GM12875 (cell line): ENCODE measurements around the gene PDZRN3.

Experiments used
- H3K4me3 ChIP-seq: one replicate; pipeline ENCODE4 v1.5.1; 2011; ENCODE audit warnings: low read depth, low read length, control low read depth
- CTCF ChIP-seq: IDR thresholded peaks from 2 replicates; pipeline ENCODE4 v1.5.1; 2011; ENCODE audit warnings: low read depth, mild to moderate bottlenecking, control low read depth, inconsistent platforms, low read length, moderate library complexity, borderline replicate concordance; ENCODE audit not compliant: insufficient read depth

Gene PDZRN3

GRCh38 chr3:73431183-73431900 lies 193.4 kb downstream of the PDZRN3 start:
- H3K4me3 ChIP-seq = no peak overlapping the region

GRCh38 chr3:73427048-73427706 lies 197.6 kb downstream of the PDZRN3 start:
- TF ChIP-seq CTCF = no peak
- H3K4me3 ChIP-seq = no peak overlapping the region

More at GRCh38 chr3:73431183-73431900, 193.4 kb downstream of the PDZRN3 start:
- TF ChIP-seq CTCF = no peak

DNA sequence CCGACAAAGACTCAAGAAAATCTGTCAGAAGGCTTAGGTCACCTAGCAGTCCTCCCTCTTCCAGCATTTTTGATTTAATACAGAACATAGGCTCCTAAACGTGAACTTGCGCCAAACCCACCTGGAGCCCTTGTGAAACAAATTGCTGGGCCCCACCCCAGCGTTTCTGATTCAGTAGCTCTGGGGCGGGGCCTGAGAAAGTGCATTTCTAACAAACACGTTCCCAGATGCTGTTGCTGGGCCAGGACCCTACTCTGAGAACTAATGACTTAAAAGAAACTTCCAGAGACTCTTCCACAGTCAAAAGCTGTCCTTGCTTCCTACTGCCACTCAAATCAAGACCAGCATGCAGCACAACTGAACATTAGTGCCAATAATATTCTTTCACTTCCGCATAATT lies 198.1 kb downstream of the PDZRN3 start:
- H3K4me3 ChIP-seq = no peak overlapping the region
- TF ChIP-seq CTCF = no peak

GRCh38 chr3:73423116-73423515 lies 201.6 kb downstream of the PDZRN3 start:
- no peak for TF ChIP-seq CTCF
- H3K4me3 ChIP-seq = no peak overlapping the region

GRCh38 chr3:73422571-73422970 lies 202.2 kb downstream of the PDZRN3 start:
- H3K4me3 ChIP-seq = no peak overlapping the region
- TF ChIP-seq CTCF = no peak

DNA sequence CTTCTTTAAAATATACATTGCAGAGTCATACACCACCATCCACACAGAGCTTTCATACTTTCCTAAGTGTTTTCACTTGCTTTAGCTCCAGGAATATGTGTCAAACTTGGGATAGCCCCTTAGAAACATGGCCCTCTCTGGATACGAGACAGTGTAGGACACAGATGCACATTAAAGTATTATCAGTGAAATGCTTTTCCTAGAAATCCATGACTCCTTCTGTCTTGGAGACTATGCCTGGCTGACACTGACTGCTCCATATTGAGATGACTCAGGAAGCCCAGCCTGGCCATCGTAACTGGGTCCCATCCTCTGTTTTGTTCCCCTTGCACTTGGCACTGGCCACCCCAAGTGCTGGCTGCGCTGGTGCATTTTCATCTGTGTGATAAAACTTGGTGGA lies 204.8 kb downstream of the PDZRN3 start:
- no peak overlapping the region for H3K4me3 ChIP-seq
- no peak for TF ChIP-seq CTCF

DNA sequence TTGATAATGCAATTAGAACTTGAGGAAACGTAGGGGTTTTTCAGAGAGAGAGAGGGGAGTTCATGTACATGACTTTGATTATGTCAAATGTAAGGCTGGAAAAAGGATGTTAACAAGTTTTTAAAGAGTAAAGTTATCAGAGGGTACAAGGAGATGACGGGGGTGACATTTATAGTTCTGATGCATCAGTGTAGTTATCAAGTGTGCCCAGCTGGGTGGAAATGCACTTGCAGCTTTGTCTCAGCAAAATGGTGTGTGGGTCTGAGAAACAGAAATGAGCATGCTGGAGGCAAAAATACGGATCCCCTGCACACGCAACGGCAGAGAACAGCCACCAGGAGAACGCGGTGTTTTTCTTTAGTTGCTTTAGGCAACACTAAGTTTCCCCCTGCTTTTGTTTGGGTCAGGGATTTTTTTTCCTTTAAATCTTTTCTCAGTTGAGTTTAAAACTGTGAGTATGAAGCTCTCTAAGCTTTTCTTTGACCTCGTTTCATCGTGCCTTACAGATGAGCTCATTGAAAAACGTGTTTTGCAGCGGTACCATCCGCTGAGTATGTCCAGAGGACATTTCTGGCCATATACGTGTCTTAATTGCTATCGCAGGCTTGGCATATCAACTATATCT lies 205.4 kb downstream of the PDZRN3 start:
- H3K4me3 ChIP-seq = no peak overlapping the region
- no peak for TF ChIP-seq CTCF
